HepG2 (cell line): ENCODE results near the gene OR6S1. TPM values are rescaled to one million over a fixed set of nuclear protein-coding genes. Genes with fewer than 3 reads are reported as not detected.

Experiments
- AGO2 ChIP-seq: fragments of 200-400 bp; formaldehyde crosslinking; optimal IDR thresholded peaks from 2 replicates; pipeline ENCODE3; 2017; ENCODE audit warnings: mild to moderate bottlenecking, low read depth, low read length, moderate library complexity
- BCL6 ChIP-seq: IDR thresholded peaks from 2 replicates; pipeline ENCODE4 v1.6.1; 2016; ENCODE audit warnings: missing genetic modification reagents, missing compliant biosample characterization
- GATAD1 ChIP-seq: IDR thresholded peaks from 2 replicates; pipeline ENCODE4 v1.6.1; 2016; ENCODE audit warnings: missing genetic modification reagents, missing compliant biosample characterization
- HDAC2 ChIP-seq: sonication (generic); formaldehyde crosslinking; IDR thresholded peaks from 2 replicates; pipeline ENCODE4 v1.4.0; 2020; ENCODE audit warnings: missing genetic modification reagents
- HMG20A ChIP-seq: IDR thresholded peaks from 2 replicates; pipeline ENCODE4 v1.6.1; 2016; ENCODE audit warnings: borderline replicate concordance
- HNRNPL ChIP-seq: fragments of 200-400 bp; formaldehyde crosslinking; IDR thresholded peaks from 2 replicates; pipeline ENCODE4 v1.6.1; 2017; ENCODE audit warnings: mild to moderate bottlenecking, low read depth, low read length
- JUNB ChIP-seq: sonication (generic); formaldehyde crosslinking; IDR thresholded peaks from 2 replicates; pipeline ENCODE4 v1.8.0; 2022; ENCODE audit warnings: missing genetic modification reagents, mild to moderate bottlenecking, borderline replicate concordance
- MED1 ChIP-seq: sonication (generic); formaldehyde crosslinking; IDR thresholded peaks from 2 replicates; pipeline ENCODE4 v1.4.0; 2020; ENCODE audit warnings: missing genetic modification reagents
- MEIS2 ChIP-seq: sonication (generic); formaldehyde crosslinking; IDR thresholded peaks from 2 replicates; pipeline ENCODE4 v1.9.0; 2021; ENCODE audit warnings: mild to moderate bottlenecking, missing genetic modification reagents
- PHF8 ChIP-seq: sonication (generic); formaldehyde crosslinking; IDR thresholded peaks from 2 replicates; pipeline ENCODE4 v1.5.0; 2020; ENCODE audit warnings: missing genetic modification reagents
- POGZ ChIP-seq: sonication (generic); formaldehyde crosslinking; IDR thresholded peaks from 2 replicates; pipeline ENCODE4 v1.4.0; 2020; ENCODE audit warnings: mild to moderate bottlenecking, missing genetic modification reagents
- TCF7 ChIP-seq: sonication (generic); IDR thresholded peaks from 2 replicates; pipeline ENCODE4 v1.6.1; 2016; ENCODE audit warnings: antibody characterized with exemption, low read depth
- TEAD3 ChIP-seq: optimal IDR thresholded peaks from 2 replicates; pipeline ENCODE3; 2016; ENCODE audit warnings: borderline replicate concordance
- ZBTB7B ChIP-seq: sonication (generic); formaldehyde crosslinking; IDR thresholded peaks from 2 replicates; pipeline ENCODE4 v1.4.0; 2020; ENCODE audit warnings: missing genetic modification reagents
- ZFX ChIP-seq: sonication (generic); formaldehyde crosslinking; IDR thresholded peaks from 2 replicates; pipeline ENCODE4 v1.4.0; 2020; ENCODE audit warnings: mild to moderate bottlenecking, low read depth, missing genetic modification reagents, moderate library complexity
- ZNF296 ChIP-seq: sonication (generic); formaldehyde crosslinking; conservative IDR thresholded peaks from 2 replicates; pipeline ENCODE4 v1.5.0; 2020; ENCODE audit warnings: mild to moderate bottlenecking, missing genetic modification reagents
- ZNF317 ChIP-seq: sonication (generic); formaldehyde crosslinking; IDR thresholded peaks from 2 replicates; pipeline ENCODE4 v1.5.0; 2020; ENCODE audit warnings: mild to moderate bottlenecking, missing genetic modification reagents
- ZNF615 ChIP-seq: sonication (generic); formaldehyde crosslinking; IDR thresholded peaks from 2 replicates; pipeline ENCODE4 v1.5.0; 2020; ENCODE audit warnings: mild to moderate bottlenecking, missing genetic modification reagents, borderline replicate concordance
- ZNF746 ChIP-seq: sonication (generic); formaldehyde crosslinking; IDR thresholded peaks from 2 replicates; pipeline ENCODE4 v1.8.0; 2022; ENCODE audit warnings: mild to moderate bottlenecking, missing genetic modification reagents
- ZNF75D ChIP-seq: sonication (generic); formaldehyde crosslinking; IDR thresholded peaks from 2 replicates; pipeline ENCODE4 v1.8.1; 2023; ENCODE audit warnings: missing genetic modification reagents, mild to moderate bottlenecking, borderline replicate concordance
- ZNF776 ChIP-seq: sonication (generic); formaldehyde crosslinking; IDR thresholded peaks from 2 replicates; pipeline ENCODE4 v1.4.0; 2020; ENCODE audit warnings: mild to moderate bottlenecking, missing genetic modification reagents
- polyA plus RNA-seq, 8 experiments: library from polyadenylated mRNA; depleted of rRNA in 3 of 8; stranded (reverse) in 7 of 8; unstranded in 1 of 8; fragments of >200 nt; fragmentation: Illumina TruSeq in 4 of 8; extraction: Trizol in 4 of 8; gene quantifications; 2 replicates each; pipeline versions ENCODE4 v1.2.1 to v1.2.3, GENCODE V29; 2011 to 2016; ENCODE audit warnings: low read depth in 4 of 8, missing spikeins in 1 of 8, mixed read lengths in 1 of 8; ENCODE audit not compliant: insufficient read depth in 1 of 8
- total RNA-seq, 5 experiments: library from RNA; depleted of rRNA; stranded (reverse); fragments of >200 nt; fragmentation: Illumina TruSeq; extraction: Trizol; gene quantifications; 2 replicates each; pipeline ENCODE4 v1.2.3, GENCODE V29; 2016; ENCODE audit warnings: low read depth in 1 of 5
- TF ChIP-seq, protein P1 (sequence below): sonication (generic); formaldehyde crosslinking; IDR thresholded peaks from 2 replicates; pipeline ENCODE4 v1.5.0; 2020; ENCODE audit warnings: missing genetic modification reagents
- TF ChIP-seq, protein P2 (sequence below): sonication (generic); formaldehyde crosslinking; IDR thresholded peaks from 2 replicates; pipeline ENCODE4 v1.4.0; 2020; ENCODE audit warnings: missing genetic modification reagents
- TF ChIP-seq, protein P3 (sequence below): sonication (generic); formaldehyde crosslinking; IDR thresholded peaks from 2 replicates; pipeline ENCODE4 v1.5.0; 2020; ENCODE audit warnings: mild to moderate bottlenecking, missing genetic modification reagents
- TF ChIP-seq, protein P4 (sequence below): sonication (generic); formaldehyde crosslinking; IDR thresholded peaks from 2 replicates; pipeline ENCODE4 v1.4.0; 2020; ENCODE audit warnings: missing genetic modification reagents, borderline replicate concordance

Gene OR6S1
- total and polyA plus RNA-seq, 2 of the 13 experiments (the other 11 are each of a cell fraction or from before 2014, with no cell fraction given) = 0.09 TPM; not detected in 1

DNA sequence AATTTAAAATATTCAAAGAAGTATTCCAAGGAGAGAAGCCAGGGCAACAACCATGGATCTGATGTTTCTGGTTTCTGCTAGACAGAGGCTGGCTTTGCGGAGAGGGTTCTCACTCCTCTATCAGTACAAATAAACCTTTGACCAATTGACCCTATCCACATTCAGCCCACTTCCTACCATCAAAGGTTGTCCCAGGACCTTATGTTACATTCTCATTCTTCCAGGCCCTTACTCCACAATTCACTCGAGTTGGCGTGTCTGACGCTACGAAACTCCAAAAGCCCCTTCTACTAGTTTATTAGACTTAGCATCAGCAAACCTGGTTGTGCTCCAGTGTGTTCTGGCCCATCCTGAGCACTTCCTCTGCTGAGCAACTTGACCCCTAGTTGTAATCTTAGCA, 25.5 kb downstream of the OR6S1 start (continued):
- TF ChIP-seq ZNF746 (no peak), ZNF615 (CRISPR knock-in tag) (no peak), GATAD1 (CRISPR knock-in tag) (no peak), HNRNPL (no peak), HDAC2 (CRISPR knock-in tag) (peak; percentile 60), MEIS2 (CRISPR knock-in tag) (0 out of 2 replicates have a peak, but pooled peaks have one; percentile 34), PHF8 (CRISPR knock-in tag) (0 out of 2 replicates have a peak, but pooled peaks have one; percentile 1), AGO2 (no peak), ZFX (CRISPR knock-in tag) (peak; percentile 40; the same call in 1 of the 2 replicates), ZNF776 (CRISPR knock-in tag) (no peak), JUNB (CRISPR knock-in tag) (no peak), TCF7 (peak; percentile 74), ZNF317 (0 out of 2 replicates have a peak, but pooled peaks have one; percentile 34), ZBTB7B (CRISPR knock-in tag) (peak; percentile 66; the same call in 1 of the 2 replicates), POGZ (CRISPR knock-in tag) (no peak), TEAD3 (CRISPR knock-in tag) (peak; percentile 51), ZNF75D (no peak), HMG20A (CRISPR knock-in tag) (0 out of 2 replicates have a peak, but pooled peaks have one; percentile 17), ZNF296 (no peak), BCL6 (peak; percentile 54), MED1 (peak; percentile 53; the same call in 1 of the 2 replicates)
- TF ChIP-seq, protein P1, sequence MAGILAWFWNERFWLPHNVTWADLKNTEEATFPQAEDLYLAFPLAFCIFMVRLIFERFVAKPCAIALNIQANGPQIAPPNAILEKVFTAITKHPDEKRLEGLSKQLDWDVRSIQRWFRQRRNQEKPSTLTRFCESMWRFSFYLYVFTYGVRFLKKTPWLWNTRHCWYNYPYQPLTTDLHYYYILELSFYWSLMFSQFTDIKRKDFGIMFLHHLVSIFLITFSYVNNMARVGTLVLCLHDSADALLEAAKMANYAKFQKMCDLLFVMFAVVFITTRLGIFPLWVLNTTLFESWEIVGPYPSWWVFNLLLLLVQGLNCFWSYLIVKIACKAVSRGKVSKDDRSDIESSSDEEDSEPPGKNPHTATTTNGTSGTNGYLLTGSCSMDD (CRISPR knock-in tag) = no peak
- TF ChIP-seq, protein P2, sequence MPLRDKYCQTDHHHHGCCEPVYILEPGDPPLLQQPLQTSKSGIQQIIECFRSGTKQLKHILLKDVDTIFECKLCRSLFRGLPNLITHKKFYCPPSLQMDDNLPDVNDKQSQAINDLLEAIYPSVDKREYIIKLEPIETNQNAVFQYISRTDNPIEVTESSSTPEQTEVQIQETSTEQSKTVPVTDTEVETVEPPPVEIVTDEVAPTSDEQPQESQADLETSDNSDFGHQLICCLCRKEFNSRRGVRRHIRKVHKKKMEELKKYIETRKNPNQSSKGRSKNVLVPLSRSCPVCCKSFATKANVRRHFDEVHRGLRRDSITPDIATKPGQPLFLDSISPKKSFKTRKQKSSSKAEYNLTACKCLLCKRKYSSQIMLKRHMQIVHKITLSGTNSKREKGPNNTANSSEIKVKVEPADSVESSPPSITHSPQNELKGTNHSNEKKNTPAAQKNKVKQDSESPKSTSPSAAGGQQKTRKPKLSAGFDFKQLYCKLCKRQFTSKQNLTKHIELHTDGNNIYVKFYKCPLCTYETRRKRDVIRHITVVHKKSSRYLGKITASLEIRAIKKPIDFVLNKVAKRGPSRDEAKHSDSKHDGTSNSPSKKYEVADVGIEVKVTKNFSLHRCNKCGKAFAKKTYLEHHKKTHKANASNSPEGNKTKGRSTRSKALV (CRISPR knock-in tag) = 0 out of 2 replicates have a peak, but pooled peaks have one; percentile 48
- TF ChIP-seq, protein P3, sequence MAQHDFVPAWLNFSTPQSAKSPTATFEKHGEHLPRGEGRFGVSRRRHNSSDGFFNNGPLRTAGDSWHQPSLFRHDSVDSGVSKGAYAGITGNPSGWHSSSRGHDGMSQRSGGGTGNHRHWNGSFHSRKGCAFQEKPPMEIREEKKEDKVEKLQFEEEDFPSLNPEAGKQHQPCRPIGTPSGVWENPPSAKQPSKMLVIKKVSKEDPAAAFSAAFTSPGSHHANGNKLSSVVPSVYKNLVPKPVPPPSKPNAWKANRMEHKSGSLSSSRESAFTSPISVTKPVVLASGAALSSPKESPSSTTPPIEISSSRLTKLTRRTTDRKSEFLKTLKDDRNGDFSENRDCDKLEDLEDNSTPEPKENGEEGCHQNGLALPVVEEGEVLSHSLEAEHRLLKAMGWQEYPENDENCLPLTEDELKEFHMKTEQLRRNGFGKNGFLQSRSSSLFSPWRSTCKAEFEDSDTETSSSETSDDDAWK (CRISPR knock-in tag) = no peak
- TF ChIP-seq, protein P4, sequence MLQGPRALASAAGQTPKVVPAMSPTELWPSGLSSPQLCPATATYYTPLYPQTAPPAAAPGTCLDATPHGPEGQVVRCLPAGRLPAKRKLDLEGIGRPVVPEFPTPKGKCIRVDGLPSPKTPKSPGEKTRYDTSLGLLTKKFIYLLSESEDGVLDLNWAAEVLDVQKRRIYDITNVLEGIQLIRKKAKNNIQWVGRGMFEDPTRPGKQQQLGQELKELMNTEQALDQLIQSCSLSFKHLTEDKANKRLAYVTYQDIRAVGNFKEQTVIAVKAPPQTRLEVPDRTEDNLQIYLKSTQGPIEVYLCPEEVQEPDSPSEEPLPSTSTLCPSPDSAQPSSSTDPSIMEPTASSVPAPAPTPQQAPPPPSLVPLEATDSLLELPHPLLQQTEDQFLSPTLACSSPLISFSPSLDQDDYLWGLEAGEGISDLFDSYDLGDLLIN (CRISPR knock-in tag) = no peak
